PC-3 (cell line): Measurements from ENCODE around the gene ETV3L. TPM values are rescaled to one million over a fixed set of nuclear protein-coding genes. Genes with fewer than 3 reads are reported as not detected.

Source experiments
- ATAC-seq: fragments of 200-7000 bp; cut with Tn5 transposase; 2 replicates; pipeline ENCODE4 v1.9.1; 2020; ENCODE audit warnings: mild to moderate bottlenecking, moderate library complexity
- BruUV-seq: library from RNA; stranded (reverse); fragments of 400-500 nt; replicated peaks from 2 replicates; lab custom pipeline; 2021; lab: Mats Ljungman, UMichigan
- CTCF ChIA-PET: fragments of 300-600 bp; sonication (Branson Sonifier 250); formaldehyde crosslinking; loops from one replicate; lab custom pipeline; 2022; ENCODE audit warnings: antibody characterized with exemption; lab: Charles Lee
- POLR2A ChIA-PET: fragments of 300-600 bp; sonication (Branson Sonifier 250); formaldehyde crosslinking; loops from one replicate; lab custom pipeline; 2022; ENCODE audit warnings: antibody characterized with exemption; ENCODE audit not compliant: unreplicated experiment; lab: Charles Lee
- DNase-seq: peaks from one replicate; pipeline ENCODE4 v3.0.0-alpha.2; 2015
- H2AFZ ChIP-seq: fragments of 300-600 bp; sonication (generic); 2 replicates; pipeline ENCODE4 v1.6.0; 2016; ENCODE audit warnings: antibody characterized with exemption, low read length
- H3F3A ChIP-seq: fragments of 300-600 bp; sonication (generic); one replicate; pipeline ENCODE4 v1.6.0; 2017; ENCODE audit warnings: antibody characterized with exemption, low read length, control low read depth, mild to moderate bottlenecking; ENCODE audit not compliant: unreplicated experiment
- H3K27ac ChIP-seq: fragments of 300-600 bp; sonication (generic); 2 replicates; pipeline ENCODE4 v1.5.1; 2016; ENCODE audit warnings: mild to moderate bottlenecking, low read length
- H3K27me3 ChIP-seq: fragments of 300-600 bp; sonication (generic); 2 replicates; pipeline ENCODE4 v1.6.1; 2016; ENCODE audit warnings: low read length, mixed read lengths
- H3K36me3 ChIP-seq: fragments of 300-600 bp; sonication (generic); 2 replicates; pipeline ENCODE4 v1.6.1; 2016; ENCODE audit warnings: low read depth, mixed run types, low read length, mixed read lengths
- H3K4me1 ChIP-seq: fragments of 300-600 bp; sonication (generic); 2 replicates; pipeline ENCODE4 v1.5.1; 2016; ENCODE audit warnings: low read length; ENCODE audit not compliant: insufficient read depth
- H3K4me2 ChIP-seq: fragments of 300-600 bp; sonication (generic); 2 replicates; pipeline ENCODE4 v1.6.0; 2016; ENCODE audit warnings: low read length
- H3K4me3 ChIP-seq: fragments of 300-600 bp; sonication (generic); 2 replicates; pipeline ENCODE4 v1.5.1; 2016; ENCODE audit warnings: mild to moderate bottlenecking, low read length, mixed read lengths
- H3K79me2 ChIP-seq: fragments of 300-600 bp; sonication (generic); 2 replicates; pipeline ENCODE4 v1.6.1; 2017; ENCODE audit warnings: low read length, mixed read lengths
- H3K9ac ChIP-seq: fragments of 300-600 bp; sonication (generic); 2 replicates; pipeline ENCODE4 v1.6.0; 2016; ENCODE audit warnings: mild to moderate bottlenecking, low read length
- H3K9me2 ChIP-seq: fragments of 300-600 bp; sonication (generic); replicated peaks from 2 replicates; pipeline ENCODE4 v1.6.1; 2016; ENCODE audit warnings: mixed run types, low read length, mixed read lengths
- H3K9me3 ChIP-seq: fragments of 300-600 bp; sonication (generic); 2 replicates; pipeline ENCODE4 v1.6.1; 2016; ENCODE audit warnings: low read length, mixed read lengths
- H4K20me1 ChIP-seq: fragments of 300-600 bp; sonication (generic); 2 replicates; pipeline ENCODE4 v1.6.1; 2016; ENCODE audit warnings: low read length, mixed read lengths
- EZH2 ChIP-seq: fragments of 300-600 bp; sonication (generic); IDR thresholded peaks from one replicate; pipeline ENCODE4 v1.6.1; 2017; ENCODE audit warnings: antibody characterized with exemption, mild to moderate bottlenecking, low read length; ENCODE audit not compliant: unreplicated experiment
- EZH2phosphoT487 ChIP-seq: fragments of 300-600 bp; sonication (generic); IDR thresholded peaks from 2 replicates; pipeline ENCODE4 v1.6.1; 2018; ENCODE audit warnings: mild to moderate bottlenecking, antibody characterized with exemption, low read length, borderline replicate concordance
- intact Hi-C: fragments of 100-400 bp; cut with micrococcal nuclease; formaldehyde crosslinking; loops from 2 replicates; pipeline ENCODE4 v1.9.0; 2023
- total RNA-seq: library from RNA; depleted of rRNA; stranded (reverse); fragments of >200 nt; gene quantifications from 2 replicates; pipeline ENCODE4 v1.2.3, GENCODE V29; 2014
- TF ChIP-seq, protein P1 (sequence below): fragments of 300-600 bp; sonication (generic); conservative IDR thresholded peaks from 2 replicates; pipeline ENCODE4 v1.5.1; 2017; ENCODE audit warnings: antibody characterized with exemption, low read depth, mild to moderate bottlenecking, low read length

Gene ETV3L
- total RNA-seq, 1 experiment from 2014 or later, result not detected

DNA sequence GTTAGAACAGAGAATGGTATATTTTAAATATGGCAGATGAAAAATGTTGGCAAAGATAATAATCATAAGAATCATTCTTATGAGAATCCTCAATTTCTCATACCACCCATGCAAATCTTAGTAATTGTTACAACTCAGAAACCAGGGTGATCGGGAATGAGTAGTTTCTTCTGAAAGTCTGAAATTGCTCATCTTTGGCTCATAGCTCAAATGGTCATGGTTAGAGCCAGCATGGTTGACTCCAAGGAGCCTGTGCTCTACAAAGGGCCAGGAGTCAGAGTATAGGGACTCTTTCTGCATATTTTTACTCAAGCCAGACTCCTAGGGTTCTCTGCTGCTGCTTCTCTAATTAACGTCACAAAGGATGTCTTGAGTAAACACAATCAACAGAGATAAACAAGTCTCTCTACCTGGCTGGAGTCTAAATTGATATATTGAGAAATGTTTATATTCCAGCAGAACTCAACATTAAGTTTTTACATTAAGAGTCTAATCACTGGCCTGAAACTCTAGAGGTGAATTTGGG lies 40.5 kb upstream of the ETV3L start:
- Histone ChIP-seq H3K27ac (no peak overlapping the region), H3K36me3 (peaks cover 7% of the 10 kb centered on the region), H3K4me2 (no peak overlapping the region), H3K9me2 (no peaks in the 10 kb centered on the region), H3K79me2 (peaks cover 29% of the 10 kb centered on the region), H3K27me3 (no peaks in the 10 kb centered on the region), H3K9me3 (no peaks in the 10 kb centered on the region), H2AFZ (no peak overlapping the region), H3K4me3 (no peak overlapping the region), H3K9ac (no peak overlapping the region), H3K4me1 (peaks cover 17% of the 10 kb centered on the region), H3F3A (no peaks in the 10 kb centered on the region), H4K20me1 (peaks cover 21% of the 10 kb centered on the region)
- ChIA-PET POLR2A (no interaction called here), CTCF (no interaction called here)
- DNase-seq (no peak), ATAC-seq (no peak)
- no TSS peak for BruUV-seq
- intact Hi-C loops, result no loop called here
- TF ChIP-seq, protein P1, sequence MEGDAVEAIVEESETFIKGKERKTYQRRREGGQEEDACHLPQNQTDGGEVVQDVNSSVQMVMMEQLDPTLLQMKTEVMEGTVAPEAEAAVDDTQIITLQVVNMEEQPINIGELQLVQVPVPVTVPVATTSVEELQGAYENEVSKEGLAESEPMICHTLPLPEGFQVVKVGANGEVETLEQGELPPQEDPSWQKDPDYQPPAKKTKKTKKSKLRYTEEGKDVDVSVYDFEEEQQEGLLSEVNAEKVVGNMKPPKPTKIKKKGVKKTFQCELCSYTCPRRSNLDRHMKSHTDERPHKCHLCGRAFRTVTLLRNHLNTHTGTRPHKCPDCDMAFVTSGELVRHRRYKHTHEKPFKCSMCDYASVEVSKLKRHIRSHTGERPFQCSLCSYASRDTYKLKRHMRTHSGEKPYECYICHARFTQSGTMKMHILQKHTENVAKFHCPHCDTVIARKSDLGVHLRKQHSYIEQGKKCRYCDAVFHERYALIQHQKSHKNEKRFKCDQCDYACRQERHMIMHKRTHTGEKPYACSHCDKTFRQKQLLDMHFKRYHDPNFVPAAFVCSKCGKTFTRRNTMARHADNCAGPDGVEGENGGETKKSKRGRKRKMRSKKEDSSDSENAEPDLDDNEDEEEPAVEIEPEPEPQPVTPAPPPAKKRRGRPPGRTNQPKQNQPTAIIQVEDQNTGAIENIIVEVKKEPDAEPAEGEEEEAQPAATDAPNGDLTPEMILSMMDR, result no peak
- TF ChIP-seq EZH2 (no peak), EZH2phosphoT487 (no peak)

DNA sequence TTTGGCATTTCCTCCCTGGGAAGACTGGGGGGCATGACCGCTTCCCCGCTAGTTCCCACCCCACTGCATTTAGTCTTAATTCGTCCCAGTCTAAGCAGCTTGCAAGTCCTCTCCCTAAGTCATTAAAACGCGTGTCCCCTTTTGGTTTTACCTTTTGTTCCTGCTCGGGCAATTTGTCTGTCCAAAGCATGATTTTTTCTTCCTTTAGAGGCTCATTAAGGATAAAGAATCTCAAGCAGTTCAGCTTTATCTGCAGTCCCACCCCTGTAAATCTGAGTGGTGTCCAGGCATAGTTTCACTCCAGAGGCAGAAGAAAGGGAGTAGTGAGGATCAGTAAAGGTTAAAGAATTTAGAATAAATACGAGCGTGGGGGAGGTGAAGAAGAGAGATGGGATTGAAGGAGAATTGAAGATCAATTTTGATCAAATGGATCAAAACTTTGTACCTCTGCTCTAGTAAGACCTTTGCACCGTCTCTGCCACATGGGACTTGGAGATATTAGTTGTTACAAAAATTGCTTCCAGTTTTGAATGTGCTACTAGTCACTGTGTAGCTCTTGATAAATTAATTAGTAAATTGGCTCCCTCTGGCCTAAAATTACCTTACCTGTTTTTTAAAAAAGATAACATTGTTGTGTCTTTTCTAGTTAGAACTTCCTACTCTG lies 39.6 kb upstream of the ETV3L start:
- intact Hi-C loops, result no loop called here
- Histone ChIP-seq H3K27ac (no peak overlapping the region), H3K27me3 (no peaks in the 10 kb centered on the region), H3K36me3 (peaks cover 17% of the 10 kb centered on the region), H3K4me1 (peaks cover 17% of the 10 kb centered on the region), H3K9me2 (no peaks in the 10 kb centered on the region), H3F3A (no peaks in the 10 kb centered on the region), H3K4me3 (peak overlapping the region; percentile 93; the same call in 1 of the 2 replicates), H2AFZ (peak overlapping the region; percentile 85), H3K9me3 (no peaks in the 10 kb centered on the region), H4K20me1 (peaks cover 21% of the 10 kb centered on the region), H3K79me2 (peaks cover 38% of the 10 kb centered on the region), H3K4me2 (peak overlapping the region; percentile 92), H3K9ac (peak overlapping the region; percentile 88)
- CTCF ChIA-PET, result interaction anchor here (0.8 to 3.1 kb wide), 2 partner anchors 49 kb away, joined by 3 to 18 read pairs; no protein-coding TSS in a partner anchor
- DNase-seq (no peak), ATAC-seq (no peak)
- BruUV-seq, result no TSS peak
- TF ChIP-seq, protein P1, result no peak
- TF ChIP-seq EZH2 (no peak), EZH2phosphoT487 (no peak)
- POLR2A ChIA-PET, result interaction anchor here (0.6 kb wide), 1 partner anchor 15 kb away, joined by 4 read pairs; no protein-coding TSS in a partner anchor
